Measurements from ENCODE around the gene WAS. TPM values are rescaled to one million over a fixed set of nuclear protein-coding genes. Genes with fewer than 3 reads are reported as not detected.
"Not testable (repeated sequence)": the region's sequence is repeated elsewhere in the genome, so short reads cannot be mapped to it uniquely, and the experiment has no call there.

WAS gene
- total RNA-seq (2014; rRNA removed; shearing (Covaris generic)): 0.20 and 0.47 TPM in 2 replicates
- 0.10 TPM in 1 of 2 replicates, not detected in the other for polyA plus RNA-seq (2015; cell fraction: cytosol; rRNA removed)
- polyA plus RNA-seq (2015; cell fraction: nucleus; rRNA removed): 0.25 TPM in 1 of 2 replicates, not detected in the other

DNA sequence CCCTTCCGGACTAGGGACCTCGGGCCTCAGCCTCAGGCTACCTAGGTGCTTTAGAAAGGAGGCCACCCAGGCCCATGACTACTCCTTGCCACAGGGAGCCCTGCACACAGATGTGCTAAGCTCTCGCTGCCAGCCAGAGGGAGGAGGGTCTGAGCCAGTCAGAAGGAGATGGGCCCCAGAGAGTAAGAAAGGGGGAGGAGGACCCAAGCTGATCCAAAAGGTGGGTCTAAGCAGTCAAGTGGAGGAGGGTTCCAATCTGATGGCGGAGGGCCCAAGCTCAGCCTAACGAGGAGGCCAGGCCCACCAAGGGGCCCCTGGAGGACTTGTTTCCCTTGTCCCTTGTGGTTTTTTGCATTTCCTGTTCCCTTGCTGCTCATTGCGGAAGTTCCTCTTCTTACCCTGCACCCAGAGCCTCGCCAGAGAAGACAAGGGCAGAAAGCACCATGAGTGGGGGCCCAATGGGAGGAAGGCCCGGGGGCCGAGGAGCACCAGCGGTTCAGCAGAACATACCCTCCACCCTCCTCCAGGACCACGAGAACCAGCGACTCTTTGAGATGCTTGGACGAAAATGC is at the start of gene WAS:
TSS of gene WAS (plus strand) at position 389 of the 572 bp plus-strand sequence. CDS start at position 444, 55 bp downstream.
- DNase-seq (ENCODE audit: low read depth): no peak

DNA sequence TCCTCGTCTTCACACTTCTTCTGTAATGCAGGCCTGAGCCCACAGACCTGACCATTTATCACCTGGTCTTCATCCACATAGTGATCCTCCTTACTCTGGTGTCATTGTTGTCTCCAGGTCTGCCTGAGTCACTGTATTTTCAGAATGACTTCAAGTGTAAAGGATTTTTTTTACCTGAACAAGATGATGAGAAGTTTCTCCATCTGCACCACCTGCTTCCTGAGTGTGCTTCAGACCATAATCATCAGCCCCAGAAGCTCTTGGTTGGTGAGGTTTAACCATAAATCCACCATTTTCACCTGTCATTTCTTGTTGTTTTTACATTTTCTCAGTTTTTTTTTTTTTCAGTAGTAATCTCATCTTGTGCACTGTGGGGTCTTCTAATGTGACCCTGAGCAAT is 47.3 kb upstream of the WAS start:
- DNase-seq (ENCODE audit: low read depth): no peak

DNA sequence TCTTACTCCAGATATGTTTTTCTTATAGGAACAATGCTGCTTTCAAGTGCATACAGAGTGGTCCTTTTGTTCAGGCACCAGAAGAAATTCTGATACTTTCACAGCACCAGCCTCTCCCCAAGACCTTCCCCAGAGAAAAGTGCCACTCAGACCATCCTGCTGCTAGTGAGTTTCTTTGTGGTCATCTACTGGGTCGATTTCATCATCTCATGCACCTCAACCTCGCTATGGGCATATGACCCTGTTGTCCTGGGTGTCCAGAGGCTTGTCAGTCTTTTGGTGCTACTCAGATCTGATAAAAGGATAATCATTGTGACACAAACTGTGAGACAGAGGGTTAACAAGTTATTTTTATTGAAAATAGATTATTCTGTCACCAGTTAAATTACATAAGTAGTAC is 46.8 kb upstream of the WAS start:
- DNase-seq (ENCODE audit: low read depth): no peak

DNA sequence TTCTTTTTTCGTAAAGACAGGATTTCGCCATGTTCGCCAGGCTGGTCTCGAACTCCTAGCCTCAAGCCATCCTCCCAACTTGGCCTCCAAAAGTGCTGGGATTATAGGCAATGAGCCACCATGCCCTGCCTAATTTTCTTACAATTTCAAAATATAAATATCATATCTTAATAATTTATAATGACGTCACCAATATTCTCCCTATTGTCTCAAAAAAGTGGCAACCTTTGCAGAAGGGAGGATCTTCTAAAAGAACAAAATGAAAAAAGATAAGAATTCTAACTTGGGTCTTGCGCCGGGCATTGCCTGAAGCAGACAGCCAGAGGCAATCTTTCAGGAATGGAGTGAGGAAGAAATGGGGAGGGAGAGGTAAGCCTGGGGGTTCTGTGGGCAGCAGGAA is 37.9 kb upstream of the WAS start:
- DNase-seq (ENCODE audit: low read depth): no peak

DNA sequence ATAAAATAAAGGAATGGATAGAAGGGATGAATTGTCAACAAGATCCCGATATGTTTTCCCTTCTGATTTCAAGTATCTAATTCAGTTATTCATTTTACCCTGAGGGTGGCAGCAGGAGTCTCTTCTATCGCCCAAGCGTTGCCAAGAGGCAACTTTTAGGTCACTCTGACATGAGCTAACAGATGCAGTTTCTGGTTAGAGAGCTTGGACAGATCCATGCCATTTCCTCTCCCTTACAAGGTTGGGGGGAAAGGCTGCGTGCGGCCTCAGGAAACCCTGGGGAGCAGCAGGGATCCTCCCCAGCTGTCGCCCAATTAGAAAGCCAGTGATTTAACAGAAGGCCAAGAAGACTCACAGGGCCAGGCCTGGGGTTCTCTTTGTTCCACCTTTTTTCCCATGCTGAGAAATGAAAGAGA is 35.3 kb upstream of the WAS start:
- no peak for DNase-seq (ENCODE audit: low read depth)

DNA sequence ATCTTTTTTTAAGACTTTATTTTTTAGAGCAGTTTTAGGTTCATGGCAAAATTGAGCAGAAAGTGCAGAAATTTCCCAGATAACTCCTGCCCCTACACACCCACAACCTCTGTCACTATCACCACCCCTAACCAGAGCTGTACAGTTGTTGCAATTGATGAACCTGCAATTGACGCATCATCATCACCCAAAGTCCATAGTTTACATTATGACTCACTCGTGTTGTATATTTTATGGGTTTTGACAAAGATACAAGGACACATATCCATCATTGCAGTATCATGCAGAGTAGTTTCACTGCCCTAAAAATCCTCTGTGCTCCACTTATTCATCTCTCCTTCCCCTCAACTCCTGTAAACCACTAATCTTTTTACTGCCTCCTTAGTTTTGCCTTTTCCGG is 34.5 kb upstream of the WAS start:
- DNase-seq (ENCODE audit: low read depth): no peak

DNA sequence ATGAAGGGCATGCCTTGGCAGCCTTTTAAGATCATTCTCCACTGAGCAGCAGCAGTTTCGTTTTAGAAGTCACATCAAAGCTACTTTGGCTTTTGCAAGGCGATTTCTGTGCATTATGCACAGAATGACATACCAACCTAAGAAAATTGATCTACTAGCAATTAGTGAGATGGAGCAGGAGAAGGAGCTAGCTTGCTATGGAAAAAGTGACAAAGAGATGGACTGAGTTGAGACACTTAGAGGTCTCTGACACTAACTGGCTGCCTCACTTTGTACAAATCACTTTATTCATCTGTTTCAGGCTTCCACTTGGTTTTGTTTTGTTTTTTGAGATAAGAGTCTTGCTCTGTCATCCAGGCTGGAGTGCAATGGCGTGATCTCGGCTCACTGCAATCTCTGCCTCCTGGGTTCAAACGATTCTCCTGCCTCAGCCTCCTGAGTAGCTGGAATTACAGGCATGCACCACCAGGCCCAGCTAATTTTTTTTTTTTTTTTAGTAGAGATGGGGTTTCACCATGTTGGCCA is 31.5 kb upstream of the WAS start:
- not testable (repeated sequence) for DNase-seq (ENCODE audit: low read depth)

DNA sequence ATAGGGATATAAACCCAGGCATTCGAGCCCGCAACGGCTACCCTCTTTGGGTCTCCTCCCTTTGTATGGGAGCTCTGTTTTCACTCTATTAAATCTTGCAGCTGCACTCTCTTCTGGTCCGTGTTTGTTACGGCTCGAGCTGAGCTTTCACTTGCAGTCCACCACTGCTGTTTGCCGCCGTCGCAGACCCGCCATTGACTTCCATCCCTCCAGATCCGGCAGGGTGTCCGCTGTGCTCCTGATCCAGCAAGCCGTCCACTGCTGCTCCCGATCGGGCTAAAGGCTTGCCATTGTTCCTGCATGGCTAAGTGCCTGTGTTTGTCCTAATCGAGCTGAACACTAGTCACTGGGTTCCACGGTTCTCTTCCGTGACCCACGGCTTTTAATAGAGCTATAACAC is 28.9 kb upstream of the WAS start:
- DNase-seq (ENCODE audit: low read depth): not testable (repeated sequence)

DNA sequence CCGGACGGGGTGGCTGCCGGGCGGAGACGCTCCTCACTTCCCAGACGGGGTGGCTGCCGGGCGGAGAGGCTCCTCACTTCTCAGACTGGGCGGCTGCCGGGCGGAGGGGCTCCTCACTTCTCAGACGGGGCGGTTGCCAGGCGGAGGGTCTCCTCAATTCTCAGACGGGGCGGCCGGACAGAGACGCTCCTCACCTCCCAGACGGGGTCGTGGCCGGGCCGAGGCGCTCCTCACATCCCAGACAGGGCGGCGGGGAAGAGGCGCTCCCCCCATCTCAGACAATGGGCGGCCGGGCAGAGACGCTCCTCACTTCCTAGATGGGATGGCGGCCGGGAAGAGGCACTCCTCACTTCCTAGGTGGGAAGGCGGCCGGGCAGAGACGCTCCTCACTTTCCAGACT is 23.9 kb upstream of the WAS start:
- DNase-seq (ENCODE audit: low read depth): not testable (repeated sequence)

DNA sequence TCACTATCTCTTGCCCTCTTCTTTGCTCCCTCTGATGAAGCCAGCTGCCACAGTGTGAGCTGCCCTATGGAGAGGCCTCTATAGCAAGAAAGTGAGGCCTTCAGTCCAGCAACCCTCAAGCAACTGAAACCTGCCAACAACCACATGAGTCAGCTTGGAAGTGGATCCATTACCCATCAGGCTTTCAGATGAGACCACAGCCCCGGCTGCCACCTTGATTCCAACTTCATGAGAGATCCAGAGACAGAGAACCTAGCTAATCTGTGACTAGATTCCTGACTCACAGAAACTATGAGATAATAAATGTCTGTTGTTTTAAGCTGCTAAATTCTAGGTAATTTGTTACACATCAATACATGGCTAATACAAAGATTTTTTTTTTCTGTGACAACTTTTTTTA is 20.4 kb upstream of the WAS start:
- no peak for DNase-seq (ENCODE audit: low read depth)

DNA sequence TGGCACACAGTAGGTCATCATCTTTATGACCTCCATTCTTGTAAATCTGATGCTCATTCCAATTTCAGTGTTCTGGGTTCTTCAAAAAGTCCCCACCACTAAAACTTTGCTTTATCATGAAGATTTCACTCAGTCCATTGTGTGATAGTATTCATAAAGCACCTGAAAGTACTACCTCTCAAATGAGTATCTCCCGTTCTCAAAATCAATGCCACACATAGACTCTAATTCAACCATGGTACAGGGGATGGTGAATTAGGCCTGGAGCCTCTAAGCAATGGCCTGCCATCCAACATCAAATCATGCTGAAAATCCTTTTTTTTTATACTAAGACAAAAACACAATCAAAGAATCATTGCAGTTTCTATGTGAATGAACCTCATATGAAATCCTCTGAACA is 19.4 kb upstream of the WAS start:
- DNase-seq (ENCODE audit: low read depth): no peak

DNA sequence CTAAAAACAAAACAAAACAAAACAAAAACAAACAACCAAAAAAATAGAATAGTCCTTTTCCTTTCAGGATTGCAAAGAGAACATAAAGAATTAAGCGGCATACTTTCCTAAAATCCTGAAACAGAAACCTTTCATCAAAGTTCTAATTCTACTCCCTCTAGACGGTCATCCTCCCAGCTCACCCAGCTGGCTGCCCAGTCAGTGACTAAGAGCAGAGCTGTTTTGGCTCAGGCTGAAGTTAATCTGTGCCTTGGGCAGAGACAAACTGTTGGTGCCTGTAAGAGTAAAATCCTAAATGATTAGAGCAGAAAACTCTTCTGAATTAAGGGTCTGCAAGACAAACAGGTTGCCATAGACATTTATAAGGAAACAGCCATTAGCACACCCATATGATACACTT is 17.6 kb upstream of the WAS start:
- no peak for DNase-seq (ENCODE audit: low read depth)

DNA sequence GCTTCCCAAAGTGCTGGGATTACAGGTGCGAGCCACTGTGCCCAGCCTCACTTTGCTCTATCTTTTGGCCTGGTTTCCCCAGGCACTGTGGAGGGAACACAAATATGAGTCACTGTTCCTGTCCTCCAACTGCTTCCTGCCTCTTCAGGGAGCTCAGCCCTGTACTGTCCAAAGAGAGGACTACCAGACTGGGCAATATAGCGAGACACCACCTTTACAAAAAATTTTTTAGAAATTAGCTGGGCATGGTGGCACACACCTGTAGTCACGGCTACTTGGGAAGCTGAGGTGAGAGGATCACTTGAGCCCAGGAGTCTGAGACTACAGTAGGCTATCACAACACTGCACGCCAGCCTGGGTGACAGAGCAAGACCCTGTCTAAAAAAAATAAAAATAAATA is 16.9 kb upstream of the WAS start:
- no peak for DNase-seq (ENCODE audit: low read depth)

DNA sequence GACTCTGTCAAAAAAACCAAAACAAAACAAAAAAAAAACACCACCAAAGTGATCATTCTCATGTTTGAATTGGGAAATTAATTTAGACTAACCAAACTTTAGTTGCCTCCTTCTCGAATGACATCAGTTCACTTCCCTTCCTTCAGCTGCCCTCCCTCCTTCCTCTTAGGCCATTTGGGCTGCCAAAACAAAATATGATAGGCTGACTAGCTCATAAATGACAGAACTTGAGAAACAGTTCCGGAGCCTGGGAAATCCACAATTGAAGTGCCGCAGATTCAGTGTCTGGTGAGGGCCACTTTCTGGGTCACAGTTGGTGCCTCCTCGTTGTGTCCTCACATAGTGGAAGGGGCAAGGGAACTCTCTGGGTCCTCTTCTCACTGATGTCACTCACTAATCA is 16.1 kb upstream of the WAS start:
- DNase-seq (ENCODE audit: low read depth): no peak

DNA sequence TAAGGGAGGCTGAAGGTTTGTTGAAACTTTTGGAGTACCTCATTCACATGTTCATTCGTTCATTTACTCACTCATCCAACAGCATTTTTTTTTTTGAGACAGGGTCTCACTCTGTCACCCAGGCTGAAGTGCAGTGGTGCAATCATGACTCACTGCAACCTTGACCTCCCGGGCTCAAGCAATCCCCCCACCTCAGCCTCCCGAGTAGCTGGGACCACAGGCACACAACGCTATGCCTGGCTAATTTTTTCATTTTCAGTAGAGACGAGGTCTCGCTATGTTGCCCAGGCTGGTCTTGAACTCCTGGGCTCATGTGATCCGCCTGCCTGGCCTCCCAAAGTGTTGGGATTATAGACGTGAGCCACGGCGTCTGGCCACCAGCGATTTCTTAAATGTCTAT is 15.4 kb upstream of the WAS start:
- DNase-seq (ENCODE audit: low read depth): not testable (repeated sequence)

DNA sequence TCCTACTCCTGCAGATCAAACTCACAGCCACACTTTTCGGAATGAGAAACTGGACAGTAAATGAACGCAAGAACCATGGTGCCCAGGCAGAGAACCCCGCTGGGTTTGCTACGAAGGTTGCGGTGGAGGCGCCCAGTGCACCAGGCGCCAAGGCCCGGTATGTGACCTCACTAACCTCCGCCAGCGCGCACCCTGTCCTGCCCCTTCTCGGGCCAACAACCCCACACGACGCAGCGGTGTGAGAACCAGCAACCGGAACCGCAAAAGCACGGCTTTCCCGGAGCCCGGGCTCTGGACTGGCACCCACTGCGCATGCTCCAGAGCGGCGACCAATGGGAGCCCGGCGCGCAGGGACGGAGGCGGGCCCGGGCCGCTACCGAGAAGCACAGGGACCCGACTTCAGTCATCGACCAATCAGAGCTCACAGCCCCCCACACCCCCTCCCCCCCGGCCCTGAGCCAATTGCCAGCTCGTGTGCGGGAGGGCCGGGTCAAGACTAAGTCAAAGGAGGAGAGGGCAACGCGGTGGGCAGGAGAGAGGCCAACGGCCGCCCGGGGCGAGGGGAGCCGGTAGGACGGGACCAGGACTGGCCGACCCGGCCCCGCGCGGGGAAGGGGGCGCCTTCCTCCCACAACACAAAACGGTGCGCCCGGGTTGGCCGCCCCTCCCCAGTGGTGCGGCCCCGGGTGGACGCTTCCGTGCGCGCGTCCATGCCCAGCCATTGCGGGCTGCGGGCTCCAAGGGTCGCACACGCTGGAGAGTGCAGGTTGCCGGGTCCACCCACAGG is 7.3 kb upstream of the WAS start:
- peak; percentile 87 for DNase-seq (ENCODE audit: low read depth)

DNA sequence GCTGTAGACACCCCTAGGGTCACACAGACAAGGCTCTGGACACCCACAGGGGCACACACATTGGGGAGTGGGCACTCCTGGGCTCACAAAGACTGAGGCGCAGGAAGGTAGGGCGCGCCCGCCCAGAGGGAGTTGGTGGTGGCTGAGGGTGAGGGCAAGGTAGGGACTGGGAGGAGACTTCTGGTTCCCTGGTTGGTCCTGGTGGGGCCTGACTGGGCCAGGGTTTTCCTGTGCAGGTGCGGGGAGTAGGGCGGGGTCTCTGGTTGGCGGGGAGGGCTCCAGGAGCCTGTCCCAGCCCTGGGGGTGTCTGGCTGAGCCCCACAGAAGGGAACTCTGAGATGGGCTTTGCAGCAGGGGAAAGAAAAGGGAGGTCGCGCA is 6.7 kb upstream of the WAS start:
- DNase-seq (ENCODE audit: low read depth): no peak

DNA sequence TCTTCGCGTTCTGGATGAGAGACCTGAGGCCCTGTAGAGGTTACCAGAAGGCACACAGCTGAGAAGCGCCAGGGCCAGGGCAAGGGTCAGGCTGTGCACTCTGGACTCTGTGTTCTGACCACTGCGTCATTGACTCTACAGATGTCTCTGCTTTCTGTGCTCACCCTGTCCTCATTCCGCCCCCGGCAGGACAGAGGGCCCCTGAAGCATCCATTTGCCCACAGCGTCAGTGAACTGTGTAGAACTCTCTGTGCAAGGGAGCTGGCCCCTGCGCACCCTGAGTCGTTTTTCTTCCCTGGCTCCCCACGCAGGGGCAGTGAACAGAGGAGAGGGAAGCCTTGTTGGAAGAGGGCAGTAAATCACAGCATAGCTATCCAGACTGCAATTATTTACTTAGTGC is 6.1 kb upstream of the WAS start:
- DNase-seq (ENCODE audit: low read depth): no peak

DNA sequence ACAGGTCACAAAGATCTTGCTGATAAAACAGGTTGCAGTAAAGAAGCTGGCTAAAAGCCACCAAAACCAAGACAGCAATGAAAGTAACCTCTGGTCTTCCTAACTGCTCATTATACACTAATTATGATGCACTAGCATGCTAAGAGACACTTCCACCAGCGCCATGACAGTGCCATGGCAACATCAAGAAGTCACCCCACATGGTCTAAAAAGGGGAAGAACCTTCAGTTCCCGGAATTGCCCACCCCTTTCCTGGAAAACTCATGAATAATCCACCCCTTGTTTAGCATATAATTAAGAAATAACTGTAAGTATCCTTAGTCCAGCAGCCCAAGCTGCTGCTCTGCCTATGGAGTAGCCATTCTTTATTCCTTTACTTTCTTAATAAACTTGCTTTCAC is 3.1 kb upstream of the WAS start:
- not testable (repeated sequence) for DNase-seq (ENCODE audit: low read depth)

DNA sequence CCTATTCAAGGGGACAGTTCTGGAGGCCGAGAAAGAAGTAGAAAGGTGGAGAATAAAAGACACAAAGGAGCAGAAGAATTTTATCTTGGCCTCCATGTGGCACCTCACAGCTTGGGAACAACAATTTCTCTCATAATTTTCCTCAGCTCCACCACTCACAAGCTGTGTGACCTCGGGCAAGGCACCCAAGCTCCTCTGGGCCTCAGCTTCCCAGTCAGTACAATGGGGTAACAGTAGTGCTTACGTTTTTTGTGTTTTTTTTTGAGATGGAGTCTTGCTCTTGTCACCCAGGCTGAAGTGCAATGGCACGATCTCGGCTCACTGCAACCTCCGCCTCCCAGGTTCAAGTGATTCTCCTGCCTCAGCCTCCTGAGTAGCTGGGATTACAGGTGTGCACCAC is 2.7 kb upstream of the WAS start:
- not testable (repeated sequence) for DNase-seq (ENCODE audit: low read depth)

DNA sequence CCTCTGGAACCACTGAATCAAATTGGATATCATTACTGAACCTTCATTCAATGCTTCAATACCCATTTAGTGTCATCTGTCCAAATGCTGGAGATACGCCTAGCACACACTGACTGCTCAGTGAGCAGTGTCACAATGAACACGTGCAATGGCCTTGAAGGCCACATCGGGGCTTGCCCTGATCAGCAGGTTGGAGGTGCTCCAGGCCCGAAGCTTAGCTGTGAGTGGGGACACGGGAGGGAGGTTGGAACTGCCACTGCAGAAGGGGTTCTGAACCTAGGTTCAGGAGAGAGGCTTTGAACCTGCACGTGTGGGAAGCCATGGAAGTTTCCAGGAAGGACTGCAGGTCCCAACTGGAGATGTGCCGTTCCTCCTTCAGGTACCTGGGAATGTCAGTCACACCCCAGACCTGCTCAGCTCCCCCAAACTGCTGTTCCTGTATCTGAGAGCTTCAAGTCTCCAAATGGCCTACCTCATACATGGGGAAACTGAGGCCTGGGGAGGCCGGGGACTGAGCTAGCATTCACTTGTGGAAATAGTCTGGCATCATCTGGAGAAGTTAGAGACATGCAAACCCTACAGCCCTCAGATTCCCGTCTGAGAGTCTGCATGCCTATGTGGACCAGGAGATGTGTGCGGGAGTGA is 1.9 kb upstream of the WAS start:
- no peak for DNase-seq (ENCODE audit: low read depth)

DNA sequence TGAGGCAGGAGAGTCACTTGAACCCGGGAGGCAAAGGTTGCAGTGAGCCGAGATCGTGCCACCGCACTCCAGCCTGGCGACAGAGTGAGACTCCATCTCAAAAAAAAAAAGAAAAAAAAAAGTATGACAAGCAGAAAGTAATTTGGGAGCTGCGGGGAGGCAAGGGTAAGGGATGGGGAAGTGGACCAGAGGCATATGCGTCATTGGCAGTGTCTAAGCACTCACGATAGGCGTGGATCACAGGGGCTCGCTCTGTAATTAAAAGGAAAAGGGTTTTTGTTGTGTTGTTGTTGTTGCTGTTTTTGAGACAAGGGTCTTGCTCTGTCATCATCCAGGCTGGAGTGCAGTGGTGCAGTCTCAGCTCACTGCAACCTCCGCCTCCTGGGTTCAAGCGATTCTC is 804 bp upstream of the WAS start:
- DNase-seq (ENCODE audit: low read depth): not testable (repeated sequence)

All from HT1080 (cell line).